Measurements from ENCODE around the gene TRAPPC5. TPM values are rescaled to one million over a fixed set of nuclear protein-coding genes. Genes with fewer than 3 reads are reported as not detected.

TRAPPC5 gene
- total RNA-seq, 1 experiment from 2014 or later, result 101 TPM

- Histone ChIP-seq H3K9me2 (ENCODE audit: insufficient read depth) (no peaks in the 10 kb centered on the region), H4K20me1 (ENCODE audit: insufficient read depth) (no peaks in the 10 kb centered on the region), H3K27me3 (ENCODE audit: insufficient read depth, low read length) (no peaks in the 10 kb centered on the region), H3K9ac (ENCODE audit: low read length) (no peak overlapping the region), H3K4me3 (replicated peaks in 1 of 2; ENCODE audit: low read depth in 1 of 2, low read length in 2 of 2) (no peak overlapping the region), H2AFZ (ENCODE audit: low read depth, low read length, poor library complexity, severe bottlenecking) (no peak overlapping the region), H3K9me3 (ENCODE audit: control insufficient read depth in 1 of 2, insufficient read depth in 1 of 2, low read depth in 1 of 2, low read length in 2 of 2) (peaks cover 0 to 3% of the 10 kb centered on the region in 2 experiments; a peak in 1 of 4 replicates), H3K36me3 (ENCODE audit: control insufficient read depth in 1 of 2, insufficient read depth in 2 of 2, low read length in 2 of 2) (peaks cover 4% of the 10 kb centered on the region in 2 experiments; a peak in 3 of 4 replicates), H3K4me2 (ENCODE audit: low read length) (no peak overlapping the region), H3K4me1 (ENCODE audit: control insufficient read depth in 1 of 2, insufficient read depth in 2 of 2, low read length in 2 of 2) (peaks cover 6 to 37% of the 10 kb centered on the region in 2 experiments), H3K27ac (ENCODE audit: low read depth, low read length) (no peak overlapping the region), H3K79me2 (ENCODE audit: insufficient read depth, low read length) (peaks cover 20% of the 10 kb centered on the region; the same call in 1 of the 2 replicates)
- ATAC-seq (no peak), DNase-seq (ENCODE audit: low read depth, low spot score) (no peak)
- POLR2A ChIA-PET, result no interaction called here
- RAD21 ChIA-PET (ENCODE audit: low non-redundant PET in 1 of 2, low total read pairs in 2 of 2, uncharacterized antibody in 2 of 2, unreplicated experiment in 2 of 2), result no interaction called here
- CTCF ChIA-PET, result interaction anchor here (1.7 kb wide), 1 partner anchor 109 kb away, joined by 5 read pairs; no protein-coding TSS in a partner anchor
- intact Hi-C loops (cut with micrococcal nuclease), result no loop called here
- TF ChIP-seq SRF (IDR thresholded peaks at IDR 0.05; ENCODE audit: low read depth) (no peak), RAD21 (IDR thresholded peaks at IDR 0.05; ENCODE audit: low read depth) (no peak), EGR1 (IDR thresholded peaks at IDR 0.05; ENCODE audit: low read depth) (no peak), ATF3 (IDR thresholded peaks at IDR 0.05) (no peak), POLR2AphosphoS5 (IDR thresholded peaks at IDR 0.05; ENCODE audit: low read depth, low read length) (no peak), EZH2 (IDR thresholded peaks at IDR 0.05) (no peak), TCF7L2 (IDR thresholded peaks at IDR 0.05; ENCODE audit: borderline replicate concordance, extremely low read depth, insufficient read depth, insufficient read length) (no peak), REST (IDR thresholded peaks at IDR 0.05; ENCODE audit: low read depth) (no peak), CBX3 (IDR thresholded peaks at IDR 0.05; ENCODE audit: low read depth) (no peak), ZNF274 (IDR thresholded peaks at IDR 0.05; ENCODE audit: low read depth, low read length) (no peak), ELF1 (IDR thresholded peaks at IDR 0.05; ENCODE audit: borderline replicate concordance, low read depth) (no peak), JUND (IDR thresholded peaks at IDR 0.05) (no peak), CTCF (IDR thresholded peaks at IDR 0.05 in 2 of 3, conservative IDR thresholded peaks at IDR 0.05 in 1 of 3; ENCODE audit: borderline replicate concordance in 1 of 3, insufficient read depth in 1 of 3, low read depth in 2 of 3, low read length in 2 of 3) (no peak), SIN3A (IDR thresholded peaks at IDR 0.05; ENCODE audit: low read depth) (no peak), MAX (IDR thresholded peaks at IDR 0.05) (no peak), FOSL1 (IDR thresholded peaks at IDR 0.05; ENCODE audit: low read depth) (no peak), CEBPB (IDR thresholded peaks at IDR 0.05; ENCODE audit: low read depth) (no peak)
- BruUV-seq (replicated peaks), result no TSS peak
Observed at GRCh38 chr19:7677669-7678311, 2.8 kb upstream of the TRAPPC5 start.
